Type B pancreatic cell (in vitro differentiated cells): ENCODE measurements around the gene EEIG2. TPM values are rescaled to one million over a fixed set of nuclear protein-coding genes. Genes with fewer than 3 reads are reported as not detected.

Experiments used
- DNase-seq: peaks from one replicate; pipeline ENCODE4 v3.0.0; 2021; ENCODE audit warnings: mixed read lengths; ENCODE audit not compliant: unreplicated experiment; ENCODE audit errors: extremely low spot score
- H3K27ac Mint-ChIP-seq: 2 replicates; pipeline ENCODE4 v1.8.0; 2021; ENCODE audit warnings: mild to moderate bottlenecking, mixed read lengths
- H3K27me3 Mint-ChIP-seq: 2 replicates; pipeline ENCODE4 v1.8.0; 2021; ENCODE audit warnings: mixed read lengths
- H3K36me3 Mint-ChIP-seq: 2 replicates; pipeline ENCODE4 v1.8.0; 2021; ENCODE audit warnings: mixed read lengths
- H3K4me1 Mint-ChIP-seq: one replicate; pipeline ENCODE4 v1.8.0; 2021; ENCODE audit warnings: mixed read lengths; ENCODE audit not compliant: unreplicated experiment
- H3K4me3 Mint-ChIP-seq: 2 replicates; pipeline ENCODE4 v1.8.0; 2021; ENCODE audit warnings: mild to moderate bottlenecking, mixed read lengths
- H3K9me3 Mint-ChIP-seq: 2 replicates; pipeline ENCODE4 v1.8.0; 2021; ENCODE audit warnings: mixed read lengths
- total RNA-seq: library from RNA; stranded (reverse); gene quantifications from 2 replicates; pipeline ENCODE4 v1.2.1, GENCODE V29; 2021; ENCODE audit warnings: low replicate concordance
- TF ChIP-seq, protein P1 (sequence below): fragments of 200-600 bp; sonication (generic); conservative IDR thresholded peaks from 2 replicates; pipeline ENCODE4 v1.5.0; 2021; ENCODE audit warnings: antibody characterized with exemption, mild to moderate bottlenecking

Gene EEIG2
- total RNA-seq, 1 donor from 2014 or later, result 11.2 TPM

DNA sequence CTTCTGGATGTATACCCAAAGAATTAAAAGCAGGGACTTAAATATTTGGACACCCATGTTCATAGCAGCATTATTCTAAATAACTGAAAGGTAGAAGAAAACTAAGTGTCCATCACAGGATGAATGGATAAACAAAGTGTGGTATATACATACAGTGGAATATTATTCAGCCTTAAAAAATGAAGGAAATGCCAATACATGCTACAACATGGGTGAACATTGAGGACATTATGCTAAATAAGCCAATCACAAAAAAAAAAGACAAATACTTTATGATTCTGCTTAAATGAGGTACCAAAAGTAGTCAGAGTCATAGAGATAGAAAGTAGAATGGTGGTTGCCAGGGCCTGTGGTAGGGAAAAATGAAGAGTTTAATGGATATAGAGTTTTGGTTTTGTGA, 14.1 kb downstream of the EEIG2 start:
- TF ChIP-seq, protein P1, sequence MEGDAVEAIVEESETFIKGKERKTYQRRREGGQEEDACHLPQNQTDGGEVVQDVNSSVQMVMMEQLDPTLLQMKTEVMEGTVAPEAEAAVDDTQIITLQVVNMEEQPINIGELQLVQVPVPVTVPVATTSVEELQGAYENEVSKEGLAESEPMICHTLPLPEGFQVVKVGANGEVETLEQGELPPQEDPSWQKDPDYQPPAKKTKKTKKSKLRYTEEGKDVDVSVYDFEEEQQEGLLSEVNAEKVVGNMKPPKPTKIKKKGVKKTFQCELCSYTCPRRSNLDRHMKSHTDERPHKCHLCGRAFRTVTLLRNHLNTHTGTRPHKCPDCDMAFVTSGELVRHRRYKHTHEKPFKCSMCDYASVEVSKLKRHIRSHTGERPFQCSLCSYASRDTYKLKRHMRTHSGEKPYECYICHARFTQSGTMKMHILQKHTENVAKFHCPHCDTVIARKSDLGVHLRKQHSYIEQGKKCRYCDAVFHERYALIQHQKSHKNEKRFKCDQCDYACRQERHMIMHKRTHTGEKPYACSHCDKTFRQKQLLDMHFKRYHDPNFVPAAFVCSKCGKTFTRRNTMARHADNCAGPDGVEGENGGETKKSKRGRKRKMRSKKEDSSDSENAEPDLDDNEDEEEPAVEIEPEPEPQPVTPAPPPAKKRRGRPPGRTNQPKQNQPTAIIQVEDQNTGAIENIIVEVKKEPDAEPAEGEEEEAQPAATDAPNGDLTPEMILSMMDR, result no peak
- peaks cover 5% of the 10 kb centered on the region for H3K36me3 Mint-ChIP-seq
- no peak overlapping the region for H3K4me3 Mint-ChIP-seq
- H3K4me1 Mint-ChIP-seq, result no peaks in the 10 kb centered on the region
- H3K9me3 Mint-ChIP-seq, result peaks cover 4% of the 10 kb centered on the region
- DNase-seq, result no peak
- no peaks in the 10 kb centered on the region for H3K27me3 Mint-ChIP-seq
- H3K27ac Mint-ChIP-seq, result no peak overlapping the region

DNA sequence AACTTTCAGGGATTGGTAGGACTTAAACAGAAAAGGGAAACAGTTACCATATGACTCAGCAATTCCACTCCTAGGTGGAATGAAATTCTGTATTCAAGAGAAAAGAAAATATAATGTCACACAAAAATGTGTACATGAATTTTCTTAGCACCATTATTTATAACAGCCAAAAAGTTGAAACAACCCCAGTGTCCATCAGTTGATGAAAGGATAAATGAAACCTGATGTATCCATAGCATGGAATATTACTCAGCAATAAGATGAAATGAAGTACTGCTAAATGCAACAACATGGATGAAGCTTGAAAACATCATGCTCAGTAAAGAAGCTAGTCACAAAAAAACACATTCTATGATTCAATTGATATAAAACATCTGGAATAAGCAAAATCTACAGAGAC, 15.5 kb downstream of the EEIG2 start:
- Mint-ChIP-seq H3K4me3 (no peak overlapping the region), H3K36me3 (peaks cover 5% of the 10 kb centered on the region), H3K4me1 (no peaks in the 10 kb centered on the region), H3K27me3 (no peaks in the 10 kb centered on the region), H3K27ac (no peak overlapping the region), H3K9me3 (peaks cover 4% of the 10 kb centered on the region)
- TF ChIP-seq, protein P1, result no peak
- no peak for DNase-seq

DNA sequence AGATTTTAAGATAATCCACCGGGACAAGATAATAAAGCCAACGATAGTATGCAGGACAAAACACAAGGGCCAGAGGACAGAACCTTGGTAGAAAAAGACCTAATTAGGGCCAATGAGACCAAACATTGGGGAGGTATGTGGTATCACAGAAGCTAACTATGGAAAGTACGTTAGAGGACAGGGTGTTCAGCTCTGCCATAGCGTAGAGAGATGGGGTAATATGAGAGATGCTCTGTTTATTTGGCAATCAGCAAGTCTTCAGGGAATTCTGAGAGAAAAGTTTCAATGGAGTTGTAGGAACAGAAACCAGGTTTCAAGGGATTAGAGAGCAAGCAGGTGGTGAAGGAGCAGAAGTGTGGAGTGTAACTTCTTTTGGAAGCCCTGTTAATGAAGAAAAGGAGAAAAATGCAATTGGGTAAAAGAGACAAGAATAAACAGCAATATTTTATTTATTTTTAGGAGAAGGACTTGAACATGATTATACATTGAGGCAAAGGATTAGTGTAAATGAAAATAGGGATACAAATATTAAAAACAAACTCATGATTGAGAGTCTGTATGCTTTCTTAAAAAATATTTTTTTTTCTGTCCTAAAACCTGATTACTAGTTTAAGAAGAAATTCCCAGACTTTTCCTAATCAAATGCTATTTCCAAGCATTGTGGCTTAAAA, 24.0 kb downstream of the EEIG2 start:
- H3K9me3 Mint-ChIP-seq, result no peaks in the 10 kb centered on the region
- no peak overlapping the region for H3K27ac Mint-ChIP-seq
- no peaks in the 10 kb centered on the region for H3K27me3 Mint-ChIP-seq
- DNase-seq, result no peak
- H3K36me3 Mint-ChIP-seq, result no peaks in the 10 kb centered on the region
- H3K4me3 Mint-ChIP-seq, result no peak overlapping the region
- peaks cover 5% of the 10 kb centered on the region for H3K4me1 Mint-ChIP-seq
- TF ChIP-seq, protein P1, result no peak

DNA sequence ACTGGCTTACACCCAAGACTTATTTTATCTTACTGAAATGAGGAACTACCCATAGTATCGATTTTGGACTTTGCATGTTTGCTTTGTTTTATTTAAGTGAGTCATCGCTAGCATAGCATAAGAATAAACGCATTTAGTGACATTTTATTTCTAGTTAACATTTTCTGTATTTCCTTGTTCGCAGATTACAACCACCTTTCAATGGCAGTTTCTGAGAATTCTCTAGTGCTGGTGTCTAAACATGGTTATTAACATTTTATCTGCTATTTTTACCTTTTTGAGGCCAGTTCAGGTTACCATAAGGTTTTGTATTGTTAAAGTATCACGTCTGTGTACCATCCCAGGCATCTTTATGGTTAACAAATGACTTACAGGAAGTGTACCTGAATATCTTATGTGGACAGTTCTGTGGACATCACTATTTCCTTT, 24.5 kb downstream of the EEIG2 start:
- no peak for DNase-seq
- no peaks in the 10 kb centered on the region for H3K27me3 Mint-ChIP-seq
- TF ChIP-seq, protein P1, result no peak
- no peak overlapping the region for H3K4me3 Mint-ChIP-seq
- peaks cover 5% of the 10 kb centered on the region for H3K4me1 Mint-ChIP-seq
- no peaks in the 10 kb centered on the region for H3K9me3 Mint-ChIP-seq
- H3K27ac Mint-ChIP-seq, result no peak overlapping the region
- no peaks in the 10 kb centered on the region for H3K36me3 Mint-ChIP-seq

DNA sequence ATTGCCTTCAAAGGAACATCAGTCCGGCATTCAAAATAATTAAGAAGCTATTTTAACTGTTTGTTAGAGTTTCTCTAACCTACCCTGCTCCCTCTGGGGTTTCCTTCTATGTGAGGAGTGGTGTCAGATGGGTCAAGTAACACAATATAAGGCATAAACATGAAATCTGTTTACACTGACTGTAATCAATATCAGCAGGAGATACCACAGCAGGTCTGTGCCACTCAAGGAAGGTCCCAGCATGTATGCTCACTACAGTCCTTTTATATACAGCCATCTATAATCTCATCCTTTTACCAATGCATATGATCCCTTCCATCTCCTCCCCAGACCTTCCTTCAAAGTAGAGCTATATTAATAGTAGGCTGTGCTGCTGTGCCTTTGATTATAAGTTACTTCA, 25.4 kb downstream of the EEIG2 start:
- H3K4me1 Mint-ChIP-seq, result peaks cover 5% of the 10 kb centered on the region
- no peaks in the 10 kb centered on the region for H3K9me3 Mint-ChIP-seq
- no peak for DNase-seq
- H3K27me3 Mint-ChIP-seq, result no peaks in the 10 kb centered on the region
- no peak overlapping the region for H3K27ac Mint-ChIP-seq
- TF ChIP-seq, protein P1, result no peak
- no peak overlapping the region for H3K4me3 Mint-ChIP-seq
- H3K36me3 Mint-ChIP-seq, result no peaks in the 10 kb centered on the region
